ENCODE data around the gene STRA8.
"Not testable (repeated sequence)": the region's sequence is repeated elsewhere in the genome, so short reads cannot be mapped to it uniquely, and the experiment has no call there.

Gene STRA8

GRCh38 chr7:135208102-135208793, 25.4 kb upstream of the STRA8 start:
- H3K79me2 ChIP-seq (ENCODE audit: insufficient read depth, low read depth) = no peaks in the 10 kb centered on the region
- H3K27me3 ChIP-seq (ENCODE audit: insufficient read depth, low read depth) = no peaks in the 10 kb centered on the region
- no peak overlapping the region for H3K27ac ChIP-seq
- no peaks in the 10 kb centered on the region for H3K36me3 ChIP-seq (ENCODE audit: insufficient read depth)
- no peak overlapping the region for H3K4me2 ChIP-seq
- H3K4me1 ChIP-seq (ENCODE audit: low read depth, poor library complexity, severe bottlenecking) = peaks cover 10% of the 10 kb centered on the region
- no peak overlapping the region for H2AFZ ChIP-seq (ENCODE audit: low read depth)
- H3K4me3 ChIP-seq (IDR thresholded peaks at IDR 0.05; ENCODE audit: insufficient read depth, low read depth, low read length) = no peak overlapping the region
- no peaks in the 10 kb centered on the region for H4K20me1 ChIP-seq (ENCODE audit: insufficient read depth)
- H3K9ac ChIP-seq = no peak overlapping the region
- no peak for TF ChIP-seq CTCF (conservative IDR thresholded peaks at IDR 0.05; ENCODE audit: low read depth, low read length)

- no peak overlapping the region for H3K27ac ChIP-seq
- H4K20me1 ChIP-seq (ENCODE audit: insufficient read depth) = no peaks in the 10 kb centered on the region
- peaks cover 10% of the 10 kb centered on the region for H3K4me1 ChIP-seq (ENCODE audit: low read depth, poor library complexity, severe bottlenecking)
- TF ChIP-seq CTCF (conservative IDR thresholded peaks at IDR 0.05; ENCODE audit: low read depth, low read length) = no peak
- no peaks in the 10 kb centered on the region for H3K27me3 ChIP-seq (ENCODE audit: insufficient read depth, low read depth)
- H3K36me3 ChIP-seq (ENCODE audit: insufficient read depth) = no peaks in the 10 kb centered on the region
- H3K4me2 ChIP-seq = no peak overlapping the region
- no peak overlapping the region for H2AFZ ChIP-seq (ENCODE audit: low read depth)
- no peaks in the 10 kb centered on the region for H3K79me2 ChIP-seq (ENCODE audit: insufficient read depth, low read depth)
- no peak overlapping the region for H3K4me3 ChIP-seq (IDR thresholded peaks at IDR 0.05; ENCODE audit: insufficient read depth, low read depth, low read length)
- H3K9ac ChIP-seq = no peak overlapping the region
Measured at GRCh38 chr7:135209225-135209834, 24.3 kb upstream of the STRA8 start.

- Histone ChIP-seq H3K27me3 (ENCODE audit: insufficient read depth, low read depth) (no peaks in the 10 kb centered on the region), H4K20me1 (ENCODE audit: insufficient read depth) (no peaks in the 10 kb centered on the region), H2AFZ (ENCODE audit: low read depth) (peak overlapping the region; percentile 82), H3K4me2 (peak overlapping the region; percentile 47), H3K27ac (0 out of 2 replicates have a peak overlapping the region, but pooled peaks have one; percentile 8), H3K4me3 (IDR thresholded peaks at IDR 0.05; ENCODE audit: insufficient read depth, low read depth, low read length) (no peak overlapping the region), H3K79me2 (ENCODE audit: insufficient read depth, low read depth) (no peaks in the 10 kb centered on the region), H3K36me3 (ENCODE audit: insufficient read depth) (no peaks in the 10 kb centered on the region), H3K4me1 (ENCODE audit: low read depth, poor library complexity, severe bottlenecking) (peaks cover 10% of the 10 kb centered on the region), H3K9ac (peak overlapping the region; percentile 79)
- no peak for TF ChIP-seq CTCF (conservative IDR thresholded peaks at IDR 0.05; ENCODE audit: low read depth, low read length)
Measured at GRCh38 chr7:135210888-135211178, 22.8 kb upstream of the STRA8 start.

- H3K4me2 ChIP-seq = peak within 1 kb of the TSS; percentile 58
- H3K79me2 ChIP-seq (ENCODE audit: insufficient read depth, low read depth) = no peaks in the 10 kb centered on the region
- peak within 1 kb of the TSS; percentile 95 for H2AFZ ChIP-seq (ENCODE audit: low read depth)
- H3K4me3 ChIP-seq (IDR thresholded peaks at IDR 0.05; ENCODE audit: insufficient read depth, low read depth, low read length) = no peak within 1 kb of the TSS
- no peaks in the 10 kb centered on the region for H4K20me1 ChIP-seq (ENCODE audit: insufficient read depth)
- no peaks in the 10 kb centered on the region for H3K27me3 ChIP-seq (ENCODE audit: insufficient read depth, low read depth)
- H3K36me3 ChIP-seq (ENCODE audit: insufficient read depth) = no peaks in the 10 kb centered on the region
- H3K4me1 ChIP-seq (ENCODE audit: low read depth, poor library complexity, severe bottlenecking) = peaks cover 10% of the 10 kb centered on the region
- H3K27ac ChIP-seq = peak within 1 kb of the TSS; percentile 14
- peak within 1 kb of the TSS; percentile 79 for H3K9ac ChIP-seq
- TF ChIP-seq CTCF (conservative IDR thresholded peaks at IDR 0.05; ENCODE audit: low read depth, low read length) = no peak
Measured at GRCh38 chr7:135211179-135211945, 22.3 kb upstream of the STRA8 start, which contains the start of gene WDR91. TSS of gene WDR91 (minus strand) at chr7:135211526. CDS start at chr7:135211502, 24 bp downstream.

- H3K4me3 ChIP-seq (IDR thresholded peaks at IDR 0.05; ENCODE audit: insufficient read depth, low read depth, low read length); H3K36me3 ChIP-seq (ENCODE audit: insufficient read depth); H3K27me3 ChIP-seq (ENCODE audit: insufficient read depth, low read depth); H3K79me2 ChIP-seq (ENCODE audit: insufficient read depth, low read depth); H4K20me1 ChIP-seq (ENCODE audit: insufficient read depth): not testable (repeated sequence)
- peak overlapping the region; percentile 95 for H2AFZ ChIP-seq (ENCODE audit: low read depth)
- peaks cover 10% of the 10 kb centered on the region for H3K4me1 ChIP-seq (ENCODE audit: low read depth, poor library complexity, severe bottlenecking)
- H3K9ac ChIP-seq = peak overlapping the region; percentile 65
- peak overlapping the region; percentile 58 for H3K4me2 ChIP-seq
- peak overlapping the region; percentile 14; the same call in 1 of the 2 replicates for H3K27ac ChIP-seq
Measured at GRCh38 chr7:135211946-135212685, 21.5 kb upstream of the STRA8 start.
